Measurements from ENCODE around the gene ATP8A1.
A peak's percentile ranks its signal among the peaks of the same experiment; 100 is the strongest.
"Not testable (repeated sequence)": the region's sequence is repeated elsewhere in the genome, so short reads cannot be mapped to it uniquely, and the experiment has no call there.

Gene ATP8A1

GRCh38 chr4:42656944-42657792 is at the start of gene ATP8A1:
ATP8A1 (minus strand) TSS chr4:42657105; CDS start chr4:42656873, 232 bp downstream.
- H3K27ac ChIP-seq (ENCODE audit: low read depth, low read length): peak within 1 kb of the TSS; percentile 97

DNA sequence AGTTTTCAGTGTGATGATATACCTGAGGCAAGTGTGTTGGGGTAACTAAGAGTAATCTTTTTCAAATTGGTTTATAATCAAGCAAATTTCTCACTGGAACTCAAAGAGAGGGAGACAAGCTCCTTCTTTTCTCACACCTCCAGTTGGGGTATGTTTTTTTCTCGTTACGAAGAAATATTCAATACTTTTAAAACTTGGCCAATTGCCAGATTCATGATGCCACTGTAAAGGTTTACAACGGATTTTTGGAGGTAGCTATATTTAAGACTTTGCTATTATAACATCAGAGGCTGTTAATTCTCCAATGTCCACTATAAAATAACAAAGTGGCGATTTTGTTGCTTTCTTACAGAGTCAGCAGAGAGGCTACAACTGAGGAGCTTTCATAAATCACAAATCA is 49.2 kb upstream of the ATP8A1 start:
- H3K27me3 ChIP-seq (ENCODE audit: control insufficient read depth, insufficient read depth, low read length): no peaks in the 10 kb centered on the region
- no peak overlapping the region for H3K9ac ChIP-seq (ENCODE audit: low read depth, low read length)
- H3K27ac ChIP-seq (ENCODE audit: low read depth, low read length): no peak overlapping the region

More at GRCh38 chr4:42656944-42657792, at the start of gene ATP8A1:
- Histone ChIP-seq H3K27me3 (ENCODE audit: control insufficient read depth, insufficient read depth, low read length) (peaks cover 10% of the 10 kb centered on the region), H3K4me3 (ENCODE audit: low read depth, low read length) (peak within 1 kb of the TSS; percentile 78), H3K4me1 (ENCODE audit: control insufficient read depth, insufficient read depth, low read length) (peaks cover 19% of the 10 kb centered on the region), H3K9ac (ENCODE audit: low read depth, low read length) (peak within 1 kb of the TSS; percentile 95), H3K9me3 (ENCODE audit: control insufficient read depth, insufficient read depth, low read length) (no peaks in the 10 kb centered on the region), H3K36me3 (ENCODE audit: control insufficient read depth, insufficient read depth, low read length) (no peaks in the 10 kb centered on the region)

GRCh38 chr4:42703813-42704212 is 46.9 kb upstream of the ATP8A1 start:
- Histone ChIP-seq H3K9ac (ENCODE audit: low read depth, low read length) (no peak overlapping the region), H3K36me3 (ENCODE audit: control insufficient read depth, insufficient read depth, low read length) (no peaks in the 10 kb centered on the region), H3K9me3 (ENCODE audit: control insufficient read depth, insufficient read depth, low read length) (peaks cover 5% of the 10 kb centered on the region; the same call in 1 of the 2 replicates), H3K27ac (ENCODE audit: low read depth, low read length) (no peak overlapping the region), H3K4me3 (ENCODE audit: low read depth, low read length) (no peak overlapping the region), H3K4me1 (ENCODE audit: control insufficient read depth, insufficient read depth, low read length) (no peaks in the 10 kb centered on the region), H3K27me3 (ENCODE audit: control insufficient read depth, insufficient read depth, low read length) (no peaks in the 10 kb centered on the region)

More for the DNA sequence above, 49.2 kb upstream of the ATP8A1 start:
- no peaks in the 10 kb centered on the region for H3K36me3 ChIP-seq (ENCODE audit: control insufficient read depth, insufficient read depth, low read length)
- no peak overlapping the region for H3K4me3 ChIP-seq (ENCODE audit: low read depth, low read length)
- peaks cover 5% of the 10 kb centered on the region; the same call in 1 of the 2 replicates for H3K9me3 ChIP-seq (ENCODE audit: control insufficient read depth, insufficient read depth, low read length)
- H3K4me1 ChIP-seq (ENCODE audit: control insufficient read depth, insufficient read depth, low read length): peaks cover 14% of the 10 kb centered on the region

- H3K27ac ChIP-seq (ENCODE audit: low read depth, low read length): no peak overlapping the region
- no peak overlapping the region for H3K4me3 ChIP-seq (ENCODE audit: low read depth, low read length)
- H3K9ac ChIP-seq (ENCODE audit: low read depth, low read length): no peak overlapping the region
- no peaks in the 10 kb centered on the region for H3K36me3 ChIP-seq (ENCODE audit: control insufficient read depth, insufficient read depth, low read length)
- H3K9me3 ChIP-seq (ENCODE audit: control insufficient read depth, insufficient read depth, low read length): peaks cover 5% of the 10 kb centered on the region; the same call in 1 of the 2 replicates
- no peaks in the 10 kb centered on the region for H3K27me3 ChIP-seq (ENCODE audit: control insufficient read depth, insufficient read depth, low read length)
- no peaks in the 10 kb centered on the region for H3K4me1 ChIP-seq (ENCODE audit: control insufficient read depth, insufficient read depth, low read length)
These were observed 46.0 kb upstream of the ATP8A1 start for GRCh38 chr4:42702895-42703294.

DNA sequence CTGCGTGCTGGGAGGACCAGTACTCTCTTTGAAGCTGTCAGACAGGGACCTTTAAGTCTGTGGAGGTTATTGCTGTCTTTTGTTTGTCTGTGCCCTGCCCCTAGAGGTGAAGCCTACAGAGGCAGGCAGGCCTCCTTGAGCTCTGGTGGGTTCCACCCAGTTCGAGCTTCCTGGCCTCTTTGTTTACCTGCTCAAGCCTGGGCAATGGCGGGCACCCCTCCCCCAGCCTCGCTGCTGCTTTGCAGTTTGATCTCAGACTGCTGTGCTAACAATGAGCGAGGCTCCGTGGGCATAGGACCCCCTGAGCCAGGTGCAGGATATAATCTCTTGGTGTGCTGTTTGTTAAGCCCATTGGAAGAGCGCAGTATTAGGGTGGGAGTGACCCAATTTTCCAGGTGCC is 44.9 kb upstream of the ATP8A1 start:
- not testable (repeated sequence) for H3K4me1 ChIP-seq (ENCODE audit: control insufficient read depth, insufficient read depth, low read length); H3K4me3 ChIP-seq (ENCODE audit: low read depth, low read length); H3K9me3 ChIP-seq (ENCODE audit: control insufficient read depth, insufficient read depth, low read length); H3K27me3 ChIP-seq (ENCODE audit: control insufficient read depth, insufficient read depth, low read length); H3K36me3 ChIP-seq (ENCODE audit: control insufficient read depth, insufficient read depth, low read length); H3K27ac ChIP-seq (ENCODE audit: low read depth, low read length); H3K9ac ChIP-seq (ENCODE audit: low read depth, low read length)

GRCh38 chr4:42690537-42690936 is 33.6 kb upstream of the ATP8A1 start:
- no peak overlapping the region for H3K9ac ChIP-seq (ENCODE audit: low read depth, low read length)
- H3K4me3 ChIP-seq (ENCODE audit: low read depth, low read length): no peak overlapping the region
- H3K27me3 ChIP-seq (ENCODE audit: control insufficient read depth, insufficient read depth, low read length): no peaks in the 10 kb centered on the region
- H3K9me3 ChIP-seq (ENCODE audit: control insufficient read depth, insufficient read depth, low read length): no peaks in the 10 kb centered on the region
- no peaks in the 10 kb centered on the region for H3K4me1 ChIP-seq (ENCODE audit: control insufficient read depth, insufficient read depth, low read length)
- no peaks in the 10 kb centered on the region for H3K36me3 ChIP-seq (ENCODE audit: control insufficient read depth, insufficient read depth, low read length)
- H3K27ac ChIP-seq (ENCODE audit: low read depth, low read length): no peak overlapping the region

- Histone ChIP-seq H3K27ac (ENCODE audit: low read depth, low read length) (no peak overlapping the region), H3K9ac (ENCODE audit: low read depth, low read length) (no peak overlapping the region), H3K4me3 (ENCODE audit: low read depth, low read length) (no peak overlapping the region), H3K4me1 (ENCODE audit: control insufficient read depth, insufficient read depth, low read length) (no peaks in the 10 kb centered on the region), H3K36me3 (ENCODE audit: control insufficient read depth, insufficient read depth, low read length) (no peaks in the 10 kb centered on the region), H3K9me3 (ENCODE audit: control insufficient read depth, insufficient read depth, low read length) (no peaks in the 10 kb centered on the region), H3K27me3 (ENCODE audit: control insufficient read depth, insufficient read depth, low read length) (no peaks in the 10 kb centered on the region)
These were observed 26.5 kb upstream of the ATP8A1 start for GRCh38 chr4:42683393-42683792.

DNA sequence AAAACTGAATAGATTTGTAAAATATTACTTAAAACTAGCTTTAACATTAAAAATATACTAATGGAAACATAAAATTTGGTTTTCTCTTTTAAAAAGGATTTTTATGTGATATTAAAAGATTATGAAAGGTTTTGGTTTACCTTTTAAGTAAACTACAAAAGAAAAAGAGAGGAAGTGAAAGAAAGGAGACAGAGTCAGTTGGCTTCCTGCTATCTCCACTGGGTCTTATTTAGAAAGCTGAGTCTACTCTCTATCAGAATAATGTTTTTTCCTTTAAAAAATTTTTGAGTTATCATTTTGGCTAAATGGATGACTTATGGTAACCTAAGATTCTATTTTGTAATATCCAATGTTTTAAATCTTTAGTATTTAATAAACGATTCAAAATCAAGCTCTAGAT is 21.6 kb upstream of the ATP8A1 start:
- Histone ChIP-seq H3K27me3 (ENCODE audit: control insufficient read depth, insufficient read depth, low read length) (no peaks in the 10 kb centered on the region), H3K4me3 (ENCODE audit: low read depth, low read length) (no peak overlapping the region), H3K9me3 (ENCODE audit: control insufficient read depth, insufficient read depth, low read length) (peaks cover 4% of the 10 kb centered on the region; the same call in 1 of the 2 replicates), H3K36me3 (ENCODE audit: control insufficient read depth, insufficient read depth, low read length) (no peaks in the 10 kb centered on the region), H3K27ac (ENCODE audit: low read depth, low read length) (no peak overlapping the region), H3K9ac (ENCODE audit: low read depth, low read length) (no peak overlapping the region), H3K4me1 (ENCODE audit: control insufficient read depth, insufficient read depth, low read length) (peaks cover 7% of the 10 kb centered on the region; the same call in 1 of the 2 replicates)

- H3K27me3 ChIP-seq (ENCODE audit: control insufficient read depth, insufficient read depth, low read length): no peaks in the 10 kb centered on the region
- H3K36me3 ChIP-seq (ENCODE audit: control insufficient read depth, insufficient read depth, low read length): no peaks in the 10 kb centered on the region
- H3K9ac ChIP-seq (ENCODE audit: low read depth, low read length): no peak overlapping the region
- no peak overlapping the region for H3K4me3 ChIP-seq (ENCODE audit: low read depth, low read length)
- H3K4me1 ChIP-seq (ENCODE audit: control insufficient read depth, insufficient read depth, low read length): peaks cover 7% of the 10 kb centered on the region; the same call in 1 of the 2 replicates
- peaks cover 4% of the 10 kb centered on the region; the same call in 1 of the 2 replicates for H3K9me3 ChIP-seq (ENCODE audit: control insufficient read depth, insufficient read depth, low read length)
- no peak overlapping the region for H3K27ac ChIP-seq (ENCODE audit: low read depth, low read length)
These were observed 19.4 kb upstream of the ATP8A1 start for GRCh38 chr4:42676066-42676951.

DNA sequence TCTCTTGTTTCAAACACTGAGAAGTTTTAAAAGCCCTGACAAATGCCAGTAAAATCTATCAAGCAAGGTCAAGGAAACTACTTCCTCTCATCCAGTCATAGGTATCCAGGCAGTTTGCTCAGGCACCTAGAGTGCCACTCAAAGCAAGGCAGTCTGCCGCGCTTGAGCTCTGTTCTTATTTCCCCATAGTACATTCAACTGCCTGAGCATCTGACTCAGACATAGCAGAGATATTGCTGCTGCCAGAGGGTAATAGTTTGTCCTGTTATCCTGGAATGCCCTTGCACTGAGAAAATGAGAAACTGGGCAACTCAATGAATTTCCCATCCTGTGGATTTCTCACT is 16.1 kb upstream of the ATP8A1 start:
- Histone ChIP-seq H3K4me1 (ENCODE audit: control insufficient read depth, insufficient read depth, low read length) (peaks cover 7% of the 10 kb centered on the region; the same call in 1 of the 2 replicates), H3K4me3 (ENCODE audit: low read depth, low read length) (no peak overlapping the region), H3K9ac (ENCODE audit: low read depth, low read length) (no peak overlapping the region), H3K27me3 (ENCODE audit: control insufficient read depth, insufficient read depth, low read length) (no peaks in the 10 kb centered on the region), H3K36me3 (ENCODE audit: control insufficient read depth, insufficient read depth, low read length) (no peaks in the 10 kb centered on the region), H3K9me3 (ENCODE audit: control insufficient read depth, insufficient read depth, low read length) (peaks cover 4% of the 10 kb centered on the region; the same call in 1 of the 2 replicates), H3K27ac (ENCODE audit: low read depth, low read length) (no peak overlapping the region)

Measured in HUES48 (cell line).